Measurements from ENCODE around the gene U2AF1L4.
A peak's percentile ranks its signal among the peaks of the same experiment; 100 is the strongest.

Gene U2AF1L4

DNA sequence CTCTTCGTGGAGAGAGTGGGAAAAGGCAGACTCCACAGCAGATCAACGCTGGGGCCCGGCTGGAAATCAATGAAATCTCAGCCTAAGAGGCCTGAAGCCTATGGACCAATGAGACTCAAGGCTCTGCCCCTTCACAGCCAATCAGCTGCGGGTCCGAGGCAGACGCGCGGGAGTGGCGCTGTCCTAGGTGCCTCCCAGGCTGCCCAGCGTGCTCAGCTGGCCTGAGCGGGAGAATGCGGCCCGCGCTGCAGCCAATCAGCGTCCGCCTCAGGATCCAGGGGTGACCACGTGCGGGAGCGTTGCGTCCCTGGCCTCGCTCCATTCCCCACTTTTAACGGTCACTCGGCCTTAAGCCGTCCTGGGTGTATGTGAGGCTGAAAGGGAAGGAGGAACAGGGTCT, 41.0 kb downstream of the U2AF1L4 start, which contains the start of gene ZBTB32:
Gene ZBTB32 (plus strand): TSS at position 341 of the 400 bp plus-strand sequence. CDS start 10,069 bp downstream, outside the sequence.
- DNase-seq, result no peak

DNA sequence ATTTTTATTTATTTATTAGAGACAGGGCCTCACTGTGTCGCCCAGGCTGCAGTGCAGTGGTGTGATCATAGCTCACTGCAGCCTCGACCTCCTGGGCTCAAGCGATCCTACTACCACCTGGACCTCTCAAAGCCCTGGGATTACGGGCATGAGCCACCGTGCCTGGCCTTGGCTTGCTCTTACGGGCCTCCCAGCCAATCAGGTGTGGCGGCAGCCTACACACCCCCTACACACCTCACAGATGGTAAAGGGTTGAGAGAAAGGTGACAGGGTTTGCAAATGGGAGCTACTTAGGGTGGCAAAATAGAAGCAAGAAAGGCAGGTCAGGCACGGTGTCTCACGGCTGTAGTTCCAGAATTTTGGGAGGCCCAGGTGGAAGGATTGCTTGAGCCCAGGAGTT, 41.9 kb downstream of the U2AF1L4 start:
- DNase-seq, result peak; percentile 37

DNA sequence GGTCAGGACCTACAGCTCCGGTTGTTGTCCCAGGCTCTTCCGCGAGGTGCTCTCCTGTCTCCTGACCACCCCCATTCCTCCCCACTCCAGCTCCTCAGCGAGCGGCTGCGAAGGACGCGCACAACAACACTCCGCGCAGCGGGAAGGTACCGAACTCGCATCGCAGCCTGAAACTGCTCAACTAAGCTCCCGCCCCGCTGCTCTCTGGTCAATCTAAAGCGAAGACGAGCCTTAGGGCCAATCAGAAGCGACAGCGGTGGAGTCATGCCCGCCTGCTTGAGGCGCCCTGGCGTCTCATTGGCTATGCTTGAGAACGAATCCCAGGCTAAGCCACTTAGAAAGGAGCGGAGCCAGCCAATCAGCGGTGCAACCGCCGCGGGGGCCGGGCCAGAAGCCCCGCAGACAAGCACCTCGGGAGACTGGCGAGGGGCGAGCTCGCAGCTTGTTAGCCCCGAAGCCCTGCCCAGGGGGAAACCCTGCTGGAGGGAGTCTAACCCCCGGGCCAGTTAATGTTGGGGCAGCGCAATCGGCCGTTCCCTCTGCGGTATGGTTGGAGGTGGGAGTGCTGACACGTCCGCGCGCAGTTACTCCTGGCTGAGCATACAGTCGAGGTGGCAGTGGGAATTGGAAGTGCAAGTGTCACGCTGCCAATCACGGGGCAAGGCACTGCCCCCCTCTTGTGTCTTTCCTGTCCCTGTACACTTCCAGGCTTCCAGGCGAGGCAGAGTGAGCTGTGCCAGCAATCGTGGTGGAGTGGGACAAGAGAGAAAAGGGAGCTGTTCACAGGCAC, 42.8 kb downstream of the U2AF1L4 start:
- peak; percentile 100 for DNase-seq

DNA sequence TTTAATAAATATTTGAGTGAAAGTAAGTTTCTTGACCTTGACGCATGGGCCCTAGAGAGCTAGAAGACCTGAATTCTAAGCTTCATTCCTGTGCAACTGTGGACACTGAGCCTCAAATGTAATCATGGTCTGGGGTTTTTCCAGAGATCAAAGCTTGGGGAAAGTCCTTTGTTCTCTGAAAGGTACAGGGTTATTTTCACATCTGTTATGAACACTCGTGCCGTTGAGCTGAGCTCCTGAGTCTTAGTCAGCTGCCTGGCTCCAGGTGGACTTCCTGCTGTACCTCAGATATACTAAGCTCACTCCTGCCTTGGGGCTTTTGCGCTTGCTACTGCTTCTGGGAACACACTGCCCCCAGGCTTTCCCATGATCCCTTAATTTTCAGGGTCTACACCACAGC, 48.4 kb downstream of the U2AF1L4 start:
- DNase-seq, result no peak

DNA sequence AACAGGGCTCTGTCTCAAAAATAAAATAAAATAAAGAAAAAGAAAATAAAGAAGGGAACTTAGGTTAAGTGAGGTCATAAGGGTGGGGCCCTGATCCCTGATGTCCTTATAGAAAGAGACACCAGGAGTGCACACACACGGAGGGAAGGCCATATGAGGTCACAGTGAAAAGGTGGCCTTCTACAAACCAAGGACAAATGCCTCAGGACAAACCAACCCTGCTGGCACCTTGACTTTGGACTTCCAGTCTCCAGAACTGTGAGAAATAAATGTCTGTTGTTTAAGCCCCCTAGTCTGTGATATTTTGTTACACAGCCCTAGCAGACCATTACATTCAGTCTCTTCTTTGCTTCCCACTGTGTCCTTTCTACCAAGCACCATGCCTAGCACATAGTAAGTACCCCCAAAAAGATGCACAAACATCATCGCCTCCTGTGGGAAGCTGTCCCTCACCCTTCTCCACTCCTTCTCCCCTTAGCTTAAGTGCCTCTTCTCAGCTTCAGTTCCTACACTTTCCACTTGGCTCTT, 49.3 kb downstream of the U2AF1L4 start:
- DNase-seq, result no peak

DNA sequence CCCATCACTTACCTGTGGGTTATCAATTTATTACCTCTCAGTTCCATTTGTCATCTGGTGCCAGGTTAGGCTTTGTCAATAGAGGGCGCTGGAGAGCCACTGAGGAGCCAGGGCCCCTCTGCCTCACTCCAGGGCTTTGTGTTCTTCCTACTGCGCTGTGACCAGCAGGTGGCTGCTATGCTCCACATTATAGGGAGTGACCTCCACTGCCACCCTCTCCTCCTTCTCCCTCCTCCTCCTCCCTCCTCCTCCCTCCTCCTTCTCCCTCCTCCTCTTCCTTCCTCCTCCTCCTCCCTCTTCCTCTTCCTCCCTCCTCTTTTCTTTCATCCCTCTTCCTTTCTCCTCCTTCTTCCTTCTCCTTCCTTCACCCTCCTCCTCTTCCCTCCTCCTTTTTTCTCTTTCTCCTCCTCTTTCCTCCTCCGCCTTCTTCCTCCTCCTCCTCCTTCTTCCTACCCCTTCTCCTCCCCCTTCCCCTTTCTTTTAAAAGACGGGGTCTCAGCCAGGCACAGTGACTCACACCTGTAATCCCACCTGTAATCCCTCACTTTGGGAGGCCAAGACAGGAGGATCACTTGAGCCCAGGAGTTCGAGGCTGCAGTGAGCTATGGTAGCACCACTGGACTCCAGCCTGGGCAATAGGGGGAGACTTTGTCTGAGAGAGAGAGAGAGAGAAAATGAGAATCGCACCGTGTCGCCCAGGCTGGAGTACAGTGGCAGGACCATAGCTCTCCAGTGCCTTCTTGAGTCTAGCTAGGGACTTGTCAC, 51.2 kb downstream of the U2AF1L4 start:
- DNase-seq, result peak; percentile 92

DNA sequence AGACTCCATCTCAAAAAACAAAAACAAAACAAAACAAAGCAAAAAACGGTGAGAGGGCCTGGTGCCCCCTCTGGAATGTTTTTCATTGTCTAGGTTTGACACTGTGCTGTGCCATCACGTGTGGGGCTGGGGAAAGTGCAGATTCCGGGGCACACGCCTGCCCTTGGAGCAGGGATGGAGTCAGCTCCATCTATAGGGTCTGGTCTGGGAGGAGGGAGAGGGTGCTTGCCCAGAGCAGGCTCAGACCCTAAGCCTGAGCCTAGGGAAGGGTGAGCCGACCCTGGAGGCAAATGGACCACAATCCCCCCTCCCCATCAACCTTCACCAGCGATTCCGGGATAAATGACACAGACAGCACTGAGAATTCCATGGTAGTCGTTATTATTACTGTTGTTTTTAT, 51.8 kb downstream of the U2AF1L4 start:
- DNase-seq, result no peak

All from NCI-H69 (cell line).